K562 (cell line): ENCODE data around the gene SAP30BP. TPM values are rescaled to one million over a fixed set of nuclear protein-coding genes. Genes with fewer than 3 reads are reported as not detected.

Source experiments
- E2F4 ChIP-seq: sonication (generic); formaldehyde crosslinking; IDR thresholded peaks from 2 replicates; pipeline ENCODE4 v1.8.0; 2022; ENCODE audit warnings: mild to moderate bottlenecking, low read depth, missing genetic modification reagents
- GMEB1 ChIP-seq: fragments of 250-450 bp; sonication (Bioruptor Pico); IDR thresholded peaks from 2 replicates; pipeline ENCODE4 v1.4.0; 2020; ENCODE audit warnings: mild to moderate bottlenecking
- MAFK ChIP-seq: IDR thresholded peaks from 2 replicates; pipeline ENCODE4 v1.6.1; 2011; ENCODE audit warnings: low read length, improper control_type of control experiment
- PRPF4 ChIP-seq: fragments of 200-400 bp; formaldehyde crosslinking; IDR thresholded peaks from one replicate; pipeline ENCODE4 v1.6.1; 2017; ENCODE audit warnings: low read length, low read depth, mild to moderate bottlenecking; ENCODE audit not compliant: insufficient read depth, poor library complexity, severe bottlenecking
- RERE ChIP-seq: sonication (generic); formaldehyde crosslinking; IDR thresholded peaks from 2 replicates; pipeline ENCODE4 v1.8.0; 2023; ENCODE audit warnings: missing genetic modification reagents, mild to moderate bottlenecking, borderline replicate concordance
- SMAD1 ChIP-seq: fragments of 150-350 bp; IDR thresholded peaks from 2 replicates; pipeline ENCODE4 v1.6.1; 2014; ENCODE audit warnings: low read length, low read depth; ENCODE audit not compliant: partially characterized antibody
- SNAPC5 ChIP-seq: fragments of 250-450 bp; sonication (Bioruptor Pico); IDR thresholded peaks from 2 replicates; pipeline ENCODE4 v1.8.0; 2021; ENCODE audit warnings: moderate library complexity, mild to moderate bottlenecking, inconsistent platforms
- SRSF3 ChIP-seq: fragments of 200-400 bp; formaldehyde crosslinking; IDR thresholded peaks from 2 replicates; pipeline ENCODE4 v1.6.1; 2016; ENCODE audit warnings: mild to moderate bottlenecking, low read length, moderate library complexity; ENCODE audit not compliant: insufficient read depth
- ZBTB17 ChIP-seq: fragments of 450-650 bp; formaldehyde crosslinking; IDR thresholded peaks from 2 replicates; pipeline ENCODE4 v1.4.0; 2020; ENCODE audit warnings: mild to moderate bottlenecking
- ZFPM2 ChIP-seq: fragments of 250-450 bp; sonication (Bioruptor Pico); IDR thresholded peaks from 2 replicates; pipeline ENCODE4 v1.5.1; 2022; ENCODE audit warnings: mild to moderate bottlenecking
- ZNF609 ChIP-seq: sonication (generic); formaldehyde crosslinking; IDR thresholded peaks from 2 replicates; pipeline ENCODE4 v1.8.1; 2023; ENCODE audit warnings: missing genetic modification reagents, mild to moderate bottlenecking, borderline replicate concordance
- ZSCAN29 ChIP-seq: fragments of 450-650 bp; IDR thresholded peaks from 2 replicates; pipeline ENCODE4 v1.6.1; 2017
- polyA plus RNA-seq, 8 experiments: library from polyadenylated mRNA; depleted of rRNA in 4 of 8; stranded (reverse) in 5 of 8; unstranded in 3 of 8; fragments of >200 nt; fragmentation: Nextera tagmentation in 2 of 8; fragmentation: Illumina TruSeq in 1 of 8; extraction: Ambion mirVana in 2 of 8; extraction: Trizol in 1 of 8; gene quantifications; 2 replicates each; pipeline versions ENCODE4 v1.2.1 to v1.2.3, GENCODE V29; 2011 to 2014; ENCODE audit warnings: inconsistent platforms in 1 of 8, missing spikeins in 1 of 8
- total RNA-seq, 7 experiments: library from RNA; depleted of rRNA in 6 of 7; stranded (reverse); fragments of >200 nt in 6 of 7; fragmentation: Illumina TruSeq in 2 of 7; extraction: Trizol in 2 of 7; gene quantifications; 2 replicates each; pipeline versions ENCODE4 v1.2.1 to v1.2.3, GENCODE V29; 2011 to 2021; ENCODE audit warnings: low replicate concordance in 1 of 7

Gene SAP30BP
- total and polyA plus RNA-seq, 9 of the 15 experiments (the other 6 are each of a cell fraction or from before 2014, with no cell fraction given): 45.3 to 154 (median 71.7) TPM

- peak; percentile 53; the same call in 1 of the 2 replicates for TF ChIP-seq ZBTB17 (CRISPR knock-in tag)
- TF ChIP-seq PRPF4: no peak
- TF ChIP-seq GMEB1 (CRISPR knock-in tag): peak; percentile 84
- TF ChIP-seq ZNF609 (CRISPR knock-in tag): no peak; the same call in 1 of the 2 replicates
- TF ChIP-seq MAFK: no peak
- no peak; the same call in 1 of the 2 replicates for TF ChIP-seq E2F4
- no peak for TF ChIP-seq SNAPC5
- TF ChIP-seq ZSCAN29: no peak
- TF ChIP-seq ZFPM2 (CRISPR knock-in tag): no peak
- TF ChIP-seq RERE: no peak
- no peak for TF ChIP-seq SRSF3
- TF ChIP-seq SMAD1: peak; percentile 70
Observed at GRCh38 chr17:75666959-75667790, at the start of gene SAP30BP, which contains the start of gene RECQL5 (continued).
